GM10847 (cell line): ENCODE measurements around the gene RUFY3.

Source experiments
- POLR2A ChIP-seq: IDR thresholded peaks from 2 replicates; pipeline ENCODE4 v1.6.1; 2011; ENCODE audit not compliant: insufficient read length; ENCODE audit errors: extremely low read depth

RUFY3 gene

GRCh38 chr4:70725633-70726032 lies 3.9 kb downstream of the RUFY3 start:
- TF ChIP-seq POLR2A = no peak

- no peak for TF ChIP-seq POLR2A
Measured at GRCh38 chr4:70728091-70728490, 6.3 kb downstream of the RUFY3 start.

GRCh38 chr4:70734168-70734954 lies 12.6 kb downstream of the RUFY3 start:
- no peak for TF ChIP-seq POLR2A

- no peak for TF ChIP-seq POLR2A
Measured at GRCh38 chr4:70734971-70735370, 13.2 kb downstream of the RUFY3 start.

GRCh38 chr4:70737006-70737405 lies 15.2 kb downstream of the RUFY3 start:
- no peak for TF ChIP-seq POLR2A

- no peak for TF ChIP-seq POLR2A
Measured at GRCh38 chr4:70737409-70737808, 15.6 kb downstream of the RUFY3 start.

GRCh38 chr4:70739496-70740337 lies 18.0 kb downstream of the RUFY3 start:
- no peak for TF ChIP-seq POLR2A

GRCh38 chr4:70741867-70742658 lies 20.3 kb downstream of the RUFY3 start:
- TF ChIP-seq POLR2A = no peak

GRCh38 chr4:70743731-70744130 lies 22.0 kb downstream of the RUFY3 start:
- TF ChIP-seq POLR2A = no peak

GRCh38 chr4:70746179-70746839 lies 24.5 kb downstream of the RUFY3 start:
- no peak for TF ChIP-seq POLR2A

GRCh38 chr4:70747874-70748273 lies 26.1 kb downstream of the RUFY3 start:
- TF ChIP-seq POLR2A = no peak

GRCh38 chr4:70749313-70749712 lies 27.5 kb downstream of the RUFY3 start:
- TF ChIP-seq POLR2A = no peak

GRCh38 chr4:70752236-70752635 lies 30.5 kb downstream of the RUFY3 start:
- TF ChIP-seq POLR2A = no peak

GRCh38 chr4:70753630-70754029 lies 31.9 kb downstream of the RUFY3 start:
- TF ChIP-seq POLR2A = no peak

- no peak for TF ChIP-seq POLR2A
Measured at GRCh38 chr4:70754470-70754869, 32.7 kb downstream of the RUFY3 start.
